Measurements from ENCODE around the gene CD2BP2.
A peak's percentile ranks its signal among the peaks of the same experiment; 100 is the strongest.

CD2BP2 gene

GRCh38 chr16:30378236-30379157 lies 23.4 kb upstream of the CD2BP2 start:
- peak; percentile 98 to 99 for DNase-seq

- DNase-seq, result peak; percentile 82 to 88
Observed at GRCh38 chr16:30377812-30378235, 22.7 kb upstream of the CD2BP2 start.

- no peak for DNase-seq
Observed at GRCh38 chr16:30377050-30377811, 22.1 kb upstream of the CD2BP2 start.

GRCh38 chr16:30376461-30376902 lies 21.4 kb upstream of the CD2BP2 start:
- DNase-seq, result no peak

GRCh38 chr16:30375864-30376263 lies 20.8 kb upstream of the CD2BP2 start:
- DNase-seq, result no peak

- DNase-seq, result no peak
Observed at GRCh38 chr16:30374538-30374937, 19.4 kb upstream of the CD2BP2 start, which contains the start of gene MYL11. TSS of gene MYL11 (plus strand) at chr16:30374802. CDS start at chr16:30374858, 56 bp downstream.

GRCh38 chr16:30372725-30373124 lies 17.6 kb upstream of the CD2BP2 start:
- no peak for DNase-seq

GRCh38 chr16:30372038-30372712 lies 17.1 kb upstream of the CD2BP2 start:
- DNase-seq, result no peak

- DNase-seq, result no peak
Observed at GRCh38 chr16:30371248-30371816, 16.2 kb upstream of the CD2BP2 start.

GRCh38 chr16:30370456-30371247 lies 15.5 kb upstream of the CD2BP2 start, which contains the start of gene TBC1D10B:
TSS of gene TBC1D10B (minus strand) at chr16:30370494. CDS start at chr16:30370183, 311 bp downstream.
- DNase-seq, result peak; percentile 93 to 99

GRCh38 chr16:30369938-30370455 lies 14.9 kb upstream of the CD2BP2 start:
- DNase-seq, result no peak

GRCh38 chr16:30369091-30369937 lies 14.2 kb upstream of the CD2BP2 start:
- no peak for DNase-seq

GRCh38 chr16:30368792-30369090 lies 13.6 kb upstream of the CD2BP2 start:
- DNase-seq, result no peak

- DNase-seq, result no peak
Observed at GRCh38 chr16:30368122-30368791, 13.1 kb upstream of the CD2BP2 start.

- no peak for DNase-seq
Observed at GRCh38 chr16:30367349-30368009, 12.4 kb upstream of the CD2BP2 start.

- no peak for DNase-seq
Observed at GRCh38 chr16:30366511-30366910, 11.4 kb upstream of the CD2BP2 start.

GRCh38 chr16:30365200-30365599 lies 10.1 kb upstream of the CD2BP2 start:
- DNase-seq, result no peak

GRCh38 chr16:30361180-30361579 lies 6.1 kb upstream of the CD2BP2 start:
- DNase-seq, result no peak

- DNase-seq, result no peak
Observed at GRCh38 chr16:30359871-30360170, 4.7 kb upstream of the CD2BP2 start.

Measured in stimulated activated CD4-positive, alpha-beta T cell treated with anti-CD3 and anti-CD28 coated beads, Interleukin-4, amount 100 ng/mL, for 4 hours (primary cell).